HEK293T (cell line): ENCODE results near the gene NRL.

ENCODE experiments used
- CTCF ChIA-PET: fragments of 350-600 bp; formaldehyde crosslinking; extraction: SDS; loops from one replicate; lab custom pipeline; 2021; ENCODE audit warnings: antibody characterized with exemption, inconsistent platforms; lab: Yijun Ruan, JAX
- POLR2A ChIA-PET: fragments of 350-600 bp; formaldehyde crosslinking; extraction: SDS; loops from one replicate; lab custom pipeline; 2020; ENCODE audit warnings: antibody characterized with exemption, inconsistent platforms; lab: Yijun Ruan, JAX
- DNase-seq: peaks from one replicate; pipeline ENCODE4 v3.0.0; 2012; ENCODE audit warnings: mixed read lengths; ENCODE audit errors: extremely low spot score
- ARNT ChIP-seq: fragments of 450-650 bp; IDR thresholded peaks from 2 replicates; pipeline ENCODE4 v1.6.1; 2017; ENCODE audit warnings: mild to moderate bottlenecking
- BHLHE40 ChIP-seq: fragments of 450-650 bp; IDR thresholded peaks from 2 replicates; pipeline ENCODE4 v1.6.1; 2016; ENCODE audit warnings: mild to moderate bottlenecking, moderate library complexity, borderline replicate concordance
- CTBP1 ChIP-seq: fragments of 450-650 bp; IDR thresholded peaks from 2 replicates; pipeline ENCODE4 v1.6.1; 2016; ENCODE audit warnings: borderline replicate concordance
- ELF4 ChIP-seq: fragments of 450-650 bp; IDR thresholded peaks from 2 replicates; pipeline ENCODE4 v1.6.1; 2017; ENCODE audit warnings: antibody characterized with exemption
- FOXA1 ChIP-seq: fragments of 450-650 bp; IDR thresholded peaks from 2 replicates; pipeline ENCODE4 v1.6.1; 2016; ENCODE audit warnings: mild to moderate bottlenecking
- FOXK2 ChIP-seq: fragments of 450-650 bp; IDR thresholded peaks from 2 replicates; pipeline ENCODE4 v1.6.1; 2016; ENCODE audit warnings: mild to moderate bottlenecking
- FOXM1 ChIP-seq: fragments of 450-650 bp; IDR thresholded peaks from 2 replicates; pipeline ENCODE4 v1.6.1; 2017; ENCODE audit warnings: mild to moderate bottlenecking, borderline replicate concordance
- HDGF ChIP-seq: fragments of 450-650 bp; IDR thresholded peaks from 2 replicates; pipeline ENCODE4 v1.6.1; 2017; ENCODE audit warnings: antibody characterized with exemption, borderline replicate concordance
- L3MBTL2 ChIP-seq: fragments of 450-650 bp; conservative IDR thresholded peaks from 2 replicates; pipeline ENCODE4 v1.6.1; 2016; ENCODE audit warnings: mild to moderate bottlenecking
- LEF1 ChIP-seq: fragments of 450-650 bp; IDR thresholded peaks from 2 replicates; pipeline ENCODE4 v1.6.1; 2017; ENCODE audit warnings: mild to moderate bottlenecking, borderline replicate concordance
- NFRKB ChIP-seq: fragments of 450-650 bp; IDR thresholded peaks from 2 replicates; pipeline ENCODE4 v1.6.1; 2016; ENCODE audit warnings: mild to moderate bottlenecking, moderate library complexity
- PKNOX1 ChIP-seq: fragments of 450-650 bp; IDR thresholded peaks from 2 replicates; pipeline ENCODE4 v1.6.1; 2016
- SP1 ChIP-seq: fragments of 450-650 bp; IDR thresholded peaks from 2 replicates; pipeline ENCODE4 v1.6.1; 2017
- SUZ12 ChIP-seq: fragments of 450-650 bp; IDR thresholded peaks from 2 replicates; pipeline ENCODE4 v1.6.1; 2016; ENCODE audit warnings: mild to moderate bottlenecking
- TARDBP ChIP-seq: fragments of 450-650 bp; IDR thresholded peaks from 2 replicates; pipeline ENCODE4 v1.6.1; 2016
- ZNF384 ChIP-seq: fragments of 450-650 bp; IDR thresholded peaks from 2 replicates; pipeline ENCODE4 v1.6.1; 2016

NRL gene

GRCh38 chr14:24146978-24147760 is 32.4 kb upstream of the NRL start, which contains the start of gene RNF31:
Gene RNF31 (plus strand): TSS chr14:24147498. CDS start chr14:24147699, 201 bp downstream.
- CTCF ChIA-PET: interaction anchor here (1.4 to 3.6 kb wide), 4 partner anchors 14 to 90 kb away, joined by 5 to 19 read pairs (median 12); partner anchors contain the start of genes DCAF11, IRF9 and NRL
- DNase-seq: peak; percentile 94
- TF ChIP-seq SUZ12: no peak
- TF ChIP-seq SP1: no peak
- no peak for TF ChIP-seq LEF1
- no peak for TF ChIP-seq FOXK2
- no peak for TF ChIP-seq CTBP1
- TF ChIP-seq BHLHE40: no peak
- no peak for TF ChIP-seq ZNF384
- no peak for TF ChIP-seq FOXA1
- no peak for TF ChIP-seq FOXM1
- no peak for TF ChIP-seq NFRKB
- no peak for TF ChIP-seq PKNOX1
- TF ChIP-seq ELF4: no peak
- TF ChIP-seq ARNT: no peak
- no peak for TF ChIP-seq HDGF
- no peak for TF ChIP-seq L3MBTL2
- no peak for TF ChIP-seq TARDBP
- POLR2A ChIA-PET: interaction anchor here (0.6 to 4.2 kb wide), 28 partner anchors 9 to 251 kb away, joined by 3 to 56 read pairs (median 4); partner anchors contain the start of genes CARMIL3, CHMP4A, DCAF11 and GMPR2

- TF ChIP-seq ARNT: no peak
- TF ChIP-seq SUZ12: no peak
- no peak for TF ChIP-seq FOXM1
- TF ChIP-seq PKNOX1: 0 out of 2 replicates have a peak, but pooled peaks have one; percentile 40
- peak; percentile 93 for DNase-seq
- CTCF ChIA-PET: interaction anchor here (0.6 to 3.6 kb wide), 5 partner anchors 14 to 219 kb away, joined by 5 to 19 read pairs (median 12); partner anchors contain the start of genes DCAF11, IRF9 and NRL
- POLR2A ChIA-PET: interaction anchor here (0.6 to 4.2 kb wide), 24 partner anchors 9 to 252 kb away, joined by 3 to 56 read pairs (median 5); partner anchors contain the start of genes CARMIL3, CHMP4A, DCAF11 and GMPR2
Observed at GRCh38 chr14:24146453-24146977, 31.8 kb upstream of the NRL start, which contains the start of gene PSME2. Gene PSME2 (minus strand): TSS chr14:24146610. CDS start chr14:24146581, 29 bp downstream.

GRCh38 chr14:24145690-24146452 is 31.1 kb upstream of the NRL start:
- CTCF ChIA-PET: interaction anchor here (0.6 to 3.6 kb wide), 4 partner anchors 15 to 220 kb away, joined by 6 to 19 read pairs (median 12); partner anchors contain the start of gene IRF9
- no peak for DNase-seq
- no peak for TF ChIP-seq L3MBTL2
- no peak for TF ChIP-seq SP1
- no peak for TF ChIP-seq SUZ12
- TF ChIP-seq PKNOX1: no peak
- no peak for TF ChIP-seq LEF1
- TF ChIP-seq ELF4: no peak
- TF ChIP-seq FOXA1: no peak
- no peak for TF ChIP-seq HDGF
- no peak for TF ChIP-seq ARNT
- no peak for TF ChIP-seq FOXM1
- TF ChIP-seq FOXK2: no peak
- TF ChIP-seq CTBP1: no peak
- no peak for TF ChIP-seq BHLHE40
- TF ChIP-seq TARDBP: no peak
- no peak for TF ChIP-seq NFRKB
- POLR2A ChIA-PET: interaction anchor here (0.7 to 4.2 kb wide), 18 partner anchors 8 to 253 kb away, joined by 3 to 56 read pairs (median 7); partner anchors contain the start of genes CHMP4A, DCAF11, IPO4 and IRF9

GRCh38 chr14:24145219-24145618 is 30.5 kb upstream of the NRL start:
- no peak for DNase-seq
- TF ChIP-seq HDGF: no peak
- no peak for TF ChIP-seq ARNT
- no peak for TF ChIP-seq L3MBTL2
- no peak for TF ChIP-seq LEF1
- TF ChIP-seq PKNOX1: no peak
- TF ChIP-seq TARDBP: no peak
- TF ChIP-seq ELF4: no peak
- no peak for TF ChIP-seq SP1
- ChIA-PET CTCF (interaction anchor here (2.8 kb wide), 1 partner anchor 16 kb away, joined by 19 read pairs; the partner anchor contains the start of gene IRF9), POLR2A (interaction anchor here (1.5 to 4.2 kb wide), 5 partner anchors 7 to 253 kb away, joined by 3 to 56 read pairs (median 26); partner anchors contain the start of genes DCAF11, IRF9, NRL and NYNRIN)
